T-helper 22 cell (primary cell): ENCODE data around the gene RAB24.

Experiments
- DNase-seq: peaks from one replicate; pipeline ENCODE4 v3.0.0-alpha.2; 2020; ENCODE audit warnings: low read depth

Gene RAB24

DNA sequence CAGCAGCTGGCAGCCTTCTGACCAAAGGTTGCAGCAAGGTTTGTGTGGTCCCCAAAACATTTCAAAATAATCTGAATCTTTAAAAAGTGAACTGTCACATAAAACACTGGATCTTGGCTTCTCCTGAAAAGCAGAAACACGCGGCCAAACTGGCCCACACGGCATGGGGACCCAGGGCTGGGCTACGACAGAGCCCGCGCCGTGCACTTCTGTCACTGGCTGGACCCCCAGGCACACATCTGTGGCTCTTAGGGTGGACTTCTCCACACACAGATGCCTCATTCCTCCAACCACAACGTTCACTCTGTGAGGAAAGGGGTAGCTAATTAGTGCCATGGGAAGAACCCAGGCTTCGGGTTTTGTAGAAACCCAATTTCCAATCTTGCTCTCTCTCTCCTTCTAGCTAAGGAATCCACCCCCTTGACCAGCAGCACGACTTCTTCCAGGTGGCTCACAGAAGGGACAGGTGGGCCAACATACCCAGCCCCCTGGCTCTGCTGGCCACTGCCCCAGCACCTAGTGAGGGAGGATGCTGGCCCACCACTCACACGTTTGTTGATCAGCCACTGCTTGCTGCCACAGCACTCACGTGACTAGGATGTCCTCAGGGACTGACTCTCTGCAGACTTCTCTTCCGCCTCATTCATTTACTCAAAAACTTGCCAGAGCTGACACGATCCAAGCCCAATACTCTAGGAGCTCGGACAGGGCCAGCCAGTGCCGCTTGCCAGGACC, 30.1 kb upstream of the RAB24 start:
- DNase-seq = no peak

GRCh38 chr5:177332896-177333260, 29.4 kb upstream of the RAB24 start:
- DNase-seq = no peak

- no peak for DNase-seq
Observed at GRCh38 chr5:177332031-177332895, 28.7 kb upstream of the RAB24 start.

DNA sequence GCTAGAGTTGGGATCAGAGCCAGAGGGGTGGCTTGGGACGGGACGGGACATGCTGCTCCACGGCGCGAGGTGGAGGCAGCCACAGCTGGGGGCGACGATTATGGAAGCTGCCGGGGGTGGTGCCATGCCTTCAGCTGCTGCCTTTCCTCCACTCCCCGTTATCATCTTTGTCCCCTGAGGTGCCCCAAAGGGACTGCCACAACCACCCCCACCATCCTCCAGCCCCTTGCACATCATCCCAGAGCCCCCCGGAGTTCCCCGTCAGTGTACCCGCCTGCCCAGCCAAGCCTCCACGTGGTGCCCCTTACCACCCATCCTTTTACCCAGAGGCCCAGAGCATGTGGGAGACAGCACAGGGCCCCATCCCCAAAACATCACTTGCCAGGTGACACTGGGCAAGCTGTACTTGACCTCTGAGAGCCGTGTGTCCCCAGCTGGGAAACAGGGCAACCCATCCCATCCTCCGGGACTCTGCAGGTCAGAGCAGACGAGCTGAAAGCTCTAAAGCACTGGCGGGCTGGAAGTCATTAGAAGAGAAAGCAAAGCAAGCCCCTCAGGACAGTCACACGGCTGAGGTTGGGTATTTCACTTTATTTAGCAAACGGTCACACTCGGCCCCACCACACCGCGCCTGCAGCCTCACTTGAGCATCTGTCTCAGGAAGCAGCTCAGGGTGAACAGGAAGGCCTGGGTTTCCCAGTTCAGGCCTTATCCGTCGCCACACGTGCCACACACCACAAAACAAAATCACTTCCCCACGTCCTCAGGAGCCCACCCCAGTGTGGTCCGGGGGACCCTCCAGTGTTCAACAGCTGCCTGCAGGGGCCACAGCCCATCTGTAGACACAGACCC, 27.7 kb upstream of the RAB24 start:
- no peak for DNase-seq

GRCh38 chr5:177329883-177330282, 26.4 kb upstream of the RAB24 start:
- no peak for DNase-seq

- no peak for DNase-seq
Observed at GRCh38 chr5:177328545-177329231, 25.2 kb upstream of the RAB24 start.

DNA sequence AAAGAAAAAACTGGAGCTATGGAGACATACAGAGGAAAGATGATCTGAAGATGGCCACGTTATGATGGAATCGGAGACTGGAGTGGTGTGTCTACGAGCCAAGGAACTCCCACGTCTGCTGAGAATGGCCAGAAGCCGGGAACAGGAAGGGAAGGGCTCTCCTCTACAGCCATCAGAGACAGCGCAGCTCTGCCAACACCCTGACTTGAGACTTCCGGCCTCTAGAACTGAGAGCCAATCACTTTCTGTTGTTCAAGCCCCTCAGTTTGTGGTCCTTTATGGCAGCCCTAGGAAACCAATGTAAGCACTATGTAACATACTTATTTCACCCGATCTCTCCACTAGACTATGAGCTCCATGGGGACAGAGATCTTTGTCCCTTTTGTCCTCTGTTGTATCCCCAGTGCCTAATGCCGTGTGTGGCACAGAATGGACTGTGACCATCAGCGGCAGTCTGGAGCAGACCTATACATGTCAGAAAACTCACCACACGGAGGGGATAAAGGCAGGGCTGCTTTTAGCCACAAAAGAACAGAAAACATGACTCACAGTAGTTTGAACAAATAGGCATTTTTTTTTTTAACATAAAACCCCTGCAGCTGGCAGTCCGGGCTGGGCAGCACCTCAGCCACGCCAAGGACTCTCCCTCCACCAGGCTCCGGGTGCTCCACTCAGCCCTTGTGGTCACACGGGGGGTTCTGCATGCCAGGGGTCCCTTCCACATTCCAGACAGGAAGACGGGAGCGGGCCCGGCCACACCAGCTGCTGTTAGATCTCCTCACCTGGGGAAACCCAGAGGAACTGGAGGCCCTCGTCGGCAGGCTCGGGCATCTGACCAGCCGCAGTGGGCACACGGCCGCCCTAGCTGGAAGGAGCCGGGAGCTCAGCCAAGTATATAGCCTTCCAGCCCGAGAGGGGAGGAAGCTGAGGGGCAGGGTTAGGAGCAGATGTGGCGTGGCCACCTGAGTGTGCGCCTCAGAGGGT, 24.3 kb upstream of the RAB24 start:
- no peak for DNase-seq

- DNase-seq = no peak
Observed at GRCh38 chr5:177325868-177326381, 22.4 kb upstream of the RAB24 start.

DNA sequence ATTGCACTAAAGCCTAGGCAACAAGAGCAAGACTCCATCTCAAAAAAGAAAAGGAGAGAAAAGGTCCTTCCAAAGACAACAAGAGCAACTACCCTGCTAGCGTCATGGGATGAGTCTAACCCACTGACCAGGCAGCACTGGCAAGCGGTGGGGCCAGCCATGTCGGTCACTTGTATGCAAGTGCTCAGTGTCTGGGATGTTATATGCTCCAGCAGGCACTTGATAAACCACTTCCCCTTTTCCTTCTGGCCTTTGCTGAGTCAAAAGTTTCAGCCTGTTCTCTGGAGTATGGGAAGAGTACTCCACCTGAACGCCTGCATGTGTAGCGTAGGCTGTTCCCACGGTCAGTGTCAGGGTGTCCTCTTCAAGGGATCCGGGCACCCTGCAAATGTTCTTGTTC, 17.4 kb upstream of the RAB24 start:
- DNase-seq = no peak

- no peak for DNase-seq
Observed at GRCh38 chr5:177319913-177320588, 16.5 kb upstream of the RAB24 start.

- no peak for DNase-seq
Observed at GRCh38 chr5:177317959-177318377, 14.4 kb upstream of the RAB24 start.

DNA sequence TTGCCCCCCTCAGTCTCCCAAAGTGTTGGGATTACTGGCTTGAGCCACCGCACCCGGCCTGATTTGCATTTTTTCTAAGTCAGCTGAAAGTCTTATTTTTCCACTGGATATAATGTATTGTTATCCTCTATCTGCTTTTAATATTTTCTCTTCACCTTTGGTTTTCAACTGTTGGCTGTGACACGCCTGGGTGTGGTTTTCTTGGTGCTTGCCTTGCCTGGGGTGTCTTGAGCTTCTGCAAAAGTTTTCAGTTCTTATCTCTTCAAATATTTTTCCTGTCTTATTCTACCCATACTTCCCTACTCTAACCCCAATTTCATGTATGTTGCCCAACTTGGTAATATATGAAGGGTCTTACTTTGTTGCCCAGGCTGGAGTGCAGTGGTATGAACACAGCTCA, 12.5 kb upstream of the RAB24 start:
- DNase-seq = no peak

DNA sequence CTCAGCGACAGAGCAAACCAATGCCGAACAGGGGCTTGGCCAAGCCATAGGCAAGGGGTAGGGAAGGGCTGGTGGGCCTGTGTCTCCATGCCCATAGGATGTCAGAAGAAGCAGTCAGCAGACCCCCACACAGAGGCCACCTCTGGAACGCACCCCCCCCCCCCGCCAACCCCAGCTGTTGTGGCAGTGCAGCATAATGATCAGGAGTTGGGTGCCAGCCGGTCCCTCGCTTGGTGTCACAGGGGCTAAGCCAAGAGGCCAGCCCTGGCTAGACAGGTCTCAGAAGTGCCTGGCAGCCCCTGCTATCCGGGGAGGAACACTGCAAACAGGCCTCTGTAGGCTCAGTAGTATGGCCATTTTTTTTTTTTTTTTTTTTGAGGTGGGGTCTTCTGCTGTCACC, 11.9 kb upstream of the RAB24 start:
- DNase-seq = no peak

DNA sequence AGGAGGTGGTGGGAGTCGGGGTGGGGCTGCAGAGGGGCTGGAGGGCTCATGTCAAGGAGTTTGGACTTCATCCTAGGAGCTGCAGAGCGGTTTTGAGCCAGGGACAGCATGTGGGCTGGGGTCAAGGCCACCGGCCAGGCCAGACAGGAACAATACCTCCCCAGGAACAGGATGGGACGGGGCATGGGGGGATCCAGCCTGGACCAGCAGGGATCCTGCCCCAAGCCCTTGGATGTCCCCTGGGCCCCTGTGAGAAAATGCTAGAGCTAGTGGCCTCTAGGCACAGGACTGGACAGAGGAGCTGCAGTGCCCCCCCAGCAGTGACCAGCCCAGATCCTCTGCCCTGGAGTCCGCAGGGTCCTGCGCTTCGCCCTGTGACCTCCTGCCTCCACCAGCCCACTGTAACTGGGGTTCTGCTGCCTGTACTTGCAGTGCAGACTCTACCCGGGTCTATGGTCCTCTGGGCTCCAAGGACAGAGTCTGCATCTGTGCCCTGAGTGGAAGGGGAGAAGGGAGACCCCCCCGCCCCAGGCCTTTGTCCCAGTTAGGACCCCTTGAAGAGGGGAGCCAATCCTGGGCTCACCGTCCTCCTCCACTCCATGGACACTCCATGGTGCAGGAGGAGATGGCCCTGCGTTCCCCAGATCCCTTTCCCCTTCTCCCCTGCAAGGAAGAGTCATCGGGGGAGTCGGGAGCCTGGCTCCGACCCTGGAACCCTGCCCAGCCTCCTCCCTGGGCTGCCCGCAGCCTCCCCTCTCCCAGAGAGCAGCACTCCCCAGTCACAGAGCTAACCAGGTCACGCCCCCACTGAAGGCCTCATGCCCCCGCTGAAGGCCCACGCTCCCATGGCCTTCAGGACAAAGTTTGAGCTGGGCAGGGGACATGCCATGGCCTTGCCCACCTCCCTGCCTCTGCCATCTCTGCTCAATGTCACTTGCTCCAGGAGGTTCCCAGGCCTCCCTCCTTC, 11.1 kb upstream of the RAB24 start:
- no peak for DNase-seq

DNA sequence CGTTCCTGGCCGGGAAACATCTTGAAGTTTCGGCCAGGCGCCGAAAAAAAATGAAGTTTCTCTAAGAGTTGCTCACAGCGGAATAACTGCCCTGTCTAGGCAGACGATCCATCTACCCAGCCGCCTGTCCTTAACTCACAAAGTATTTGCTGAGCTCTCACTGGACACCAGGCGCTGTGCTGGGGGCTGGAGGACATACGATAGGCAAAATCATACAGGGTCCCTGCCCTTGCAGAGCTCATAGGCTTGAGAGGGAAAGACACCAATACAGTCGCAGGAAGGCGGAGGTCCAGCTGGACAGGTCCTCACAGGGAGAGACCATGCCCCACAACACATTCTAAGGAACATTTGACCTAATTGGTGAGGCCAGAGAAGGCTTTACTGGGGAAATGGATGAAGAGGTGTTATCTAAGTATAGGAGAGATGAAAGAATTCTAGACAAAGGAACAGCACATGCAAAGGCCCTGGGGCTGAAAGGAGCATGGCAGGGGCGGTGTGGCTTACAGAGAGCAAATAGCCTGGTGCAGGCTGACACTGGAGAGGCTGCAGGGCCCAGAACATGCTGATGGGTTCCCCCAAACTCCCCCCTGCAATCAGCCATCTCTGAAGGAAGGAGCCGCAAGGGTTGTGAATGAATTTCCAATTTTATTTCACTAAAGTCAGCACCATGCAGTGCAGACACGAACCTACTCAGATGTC, 10.2 kb upstream of the RAB24 start:
- no peak for DNase-seq

DNA sequence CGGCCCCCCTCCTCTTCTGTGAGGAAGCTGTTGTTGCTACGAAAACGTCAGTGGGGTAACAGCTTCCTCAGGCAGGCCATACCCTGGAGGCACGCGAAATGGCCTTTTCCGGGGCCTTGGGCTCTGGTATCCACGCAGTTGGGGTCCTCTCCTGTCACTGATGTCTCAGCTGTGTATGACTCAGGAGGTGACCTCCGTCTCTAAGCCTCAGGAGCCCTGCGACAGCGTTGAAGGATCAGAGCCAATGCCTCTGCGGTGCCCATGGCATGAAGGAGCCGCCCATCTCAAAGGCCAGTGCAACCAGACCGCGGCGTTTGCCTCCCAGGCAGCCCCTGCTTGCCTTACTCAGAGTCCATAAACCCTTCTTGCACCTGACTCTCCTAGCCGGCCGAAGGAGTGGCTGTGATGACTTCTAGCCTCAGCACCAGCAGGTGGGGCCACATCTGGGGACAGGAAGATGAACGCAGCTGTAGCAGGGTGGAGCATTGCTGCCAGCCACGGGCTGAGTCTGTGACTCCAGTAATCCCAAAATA, 9.2 kb upstream of the RAB24 start:
- DNase-seq = no peak

- peak; percentile 92 for DNase-seq
Observed at GRCh38 chr5:177311723-177312648, 8.5 kb upstream of the RAB24 start, which contains the start of gene MXD3. Gene MXD3, minus strand, starts transcription at chr5:177311898. Its CDS starts 68 bp downstream, at chr5:177311830.
